Fibroblast of mammary gland (primary cell): ENCODE measurements around the gene GNAQ.

ENCODE experiments used
- DNase-seq: peaks from one replicate; pipeline ENCODE4 v3.0.0-alpha.2; 2010; ENCODE audit warnings: low read depth
- H3K4me3 ChIP-seq: 2 replicates; pipeline ENCODE4 v1.5.1; 2011; ENCODE audit warnings: low read depth, mild to moderate bottlenecking, low read length, moderate library complexity; ENCODE audit not compliant: control insufficient read depth
- TF ChIP-seq, protein P1 (sequence below): conservative IDR thresholded peaks from 2 replicates; pipeline ENCODE4 v1.5.1; 2011; ENCODE audit warnings: low read depth, low read length, inconsistent platforms; ENCODE audit not compliant: control insufficient read depth, insufficient read depth

Gene GNAQ

GRCh38 chr9:77832639-77833038 is 199.0 kb downstream of the GNAQ start:
- TF ChIP-seq, protein P1, sequence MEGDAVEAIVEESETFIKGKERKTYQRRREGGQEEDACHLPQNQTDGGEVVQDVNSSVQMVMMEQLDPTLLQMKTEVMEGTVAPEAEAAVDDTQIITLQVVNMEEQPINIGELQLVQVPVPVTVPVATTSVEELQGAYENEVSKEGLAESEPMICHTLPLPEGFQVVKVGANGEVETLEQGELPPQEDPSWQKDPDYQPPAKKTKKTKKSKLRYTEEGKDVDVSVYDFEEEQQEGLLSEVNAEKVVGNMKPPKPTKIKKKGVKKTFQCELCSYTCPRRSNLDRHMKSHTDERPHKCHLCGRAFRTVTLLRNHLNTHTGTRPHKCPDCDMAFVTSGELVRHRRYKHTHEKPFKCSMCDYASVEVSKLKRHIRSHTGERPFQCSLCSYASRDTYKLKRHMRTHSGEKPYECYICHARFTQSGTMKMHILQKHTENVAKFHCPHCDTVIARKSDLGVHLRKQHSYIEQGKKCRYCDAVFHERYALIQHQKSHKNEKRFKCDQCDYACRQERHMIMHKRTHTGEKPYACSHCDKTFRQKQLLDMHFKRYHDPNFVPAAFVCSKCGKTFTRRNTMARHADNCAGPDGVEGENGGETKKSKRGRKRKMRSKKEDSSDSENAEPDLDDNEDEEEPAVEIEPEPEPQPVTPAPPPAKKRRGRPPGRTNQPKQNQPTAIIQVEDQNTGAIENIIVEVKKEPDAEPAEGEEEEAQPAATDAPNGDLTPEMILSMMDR, result no peak
- no peak for DNase-seq

DNA sequence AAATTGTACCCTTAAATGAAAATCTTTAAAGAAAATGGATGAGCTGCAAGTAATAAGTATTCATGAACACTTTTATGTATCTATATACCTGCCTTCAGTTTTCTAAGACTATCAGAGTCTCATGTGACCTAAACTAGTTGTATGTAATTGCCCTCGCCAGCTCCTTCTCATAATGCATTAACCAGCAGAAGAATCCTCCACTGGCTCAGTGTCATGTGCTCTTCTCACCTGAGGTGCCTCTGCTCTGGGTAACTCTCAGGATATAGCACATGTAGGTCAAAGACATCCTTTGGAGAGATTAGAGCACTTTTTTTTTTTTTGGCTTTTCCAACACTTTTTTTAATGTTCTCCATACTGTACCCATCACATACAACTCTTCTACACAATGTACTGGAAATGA is 199.8 kb downstream of the GNAQ start:
- no peak overlapping the region for H3K4me3 ChIP-seq
- DNase-seq, result no peak
- TF ChIP-seq, protein P1, result no peak

More at GRCh38 chr9:77832639-77833038, 199.0 kb downstream of the GNAQ start:
- H3K4me3 ChIP-seq, result no peak overlapping the region

DNA sequence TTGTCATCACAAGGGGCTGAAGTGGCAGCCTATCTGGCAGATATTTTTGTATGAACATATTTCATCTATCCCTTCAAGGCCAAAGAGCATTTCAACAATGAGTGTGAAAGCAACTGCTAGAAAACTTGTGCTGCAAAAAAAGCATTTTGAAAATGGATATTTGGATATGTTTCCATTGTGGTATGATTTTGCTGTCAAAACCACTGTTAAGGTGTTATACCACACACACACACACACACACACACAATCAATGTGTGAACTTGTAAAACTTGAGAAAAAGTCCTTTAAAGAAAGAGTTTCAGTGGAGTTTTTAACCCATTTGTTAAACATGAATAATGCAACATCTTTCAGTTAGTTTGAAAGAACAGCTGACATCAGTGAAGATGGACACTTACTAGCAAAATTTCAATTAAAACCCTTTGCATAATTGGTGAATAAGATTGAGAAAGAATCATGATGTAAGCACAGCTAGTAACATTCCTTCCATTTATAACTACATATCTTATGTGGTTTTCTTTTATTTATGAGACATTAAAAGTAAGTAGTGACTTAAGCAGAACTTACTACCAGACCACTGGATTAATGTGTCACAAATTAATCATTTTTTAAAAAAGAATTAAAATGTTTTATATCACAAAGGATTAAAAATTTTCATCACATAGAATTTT is 200.9 kb downstream of the GNAQ start:
- no peak overlapping the region for H3K4me3 ChIP-seq
- peak; percentile 33 for DNase-seq
- TF ChIP-seq, protein P1, result no peak

DNA sequence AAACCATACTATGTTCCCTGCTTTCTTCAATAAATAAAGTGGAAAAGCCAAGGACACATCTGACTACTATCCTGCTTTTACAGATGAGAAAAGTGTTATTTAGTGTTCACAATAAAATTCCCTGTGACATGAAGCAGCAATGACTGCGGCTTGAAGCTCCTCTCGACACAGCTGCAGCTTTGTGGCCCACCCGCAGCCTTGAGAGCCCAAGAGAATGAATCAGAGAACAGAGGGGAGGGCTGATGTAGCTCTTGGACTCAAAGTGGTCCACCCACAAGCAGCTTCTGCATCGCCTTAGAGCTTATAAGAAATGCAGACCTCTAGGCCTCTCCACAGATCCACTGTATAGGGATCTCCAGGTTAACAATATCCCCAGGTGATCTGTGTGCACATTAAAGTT is 202.2 kb downstream of the GNAQ start:
- peak; percentile 54 for DNase-seq
- H3K4me3 ChIP-seq, result no peak overlapping the region
- TF ChIP-seq, protein P1, result no peak

DNA sequence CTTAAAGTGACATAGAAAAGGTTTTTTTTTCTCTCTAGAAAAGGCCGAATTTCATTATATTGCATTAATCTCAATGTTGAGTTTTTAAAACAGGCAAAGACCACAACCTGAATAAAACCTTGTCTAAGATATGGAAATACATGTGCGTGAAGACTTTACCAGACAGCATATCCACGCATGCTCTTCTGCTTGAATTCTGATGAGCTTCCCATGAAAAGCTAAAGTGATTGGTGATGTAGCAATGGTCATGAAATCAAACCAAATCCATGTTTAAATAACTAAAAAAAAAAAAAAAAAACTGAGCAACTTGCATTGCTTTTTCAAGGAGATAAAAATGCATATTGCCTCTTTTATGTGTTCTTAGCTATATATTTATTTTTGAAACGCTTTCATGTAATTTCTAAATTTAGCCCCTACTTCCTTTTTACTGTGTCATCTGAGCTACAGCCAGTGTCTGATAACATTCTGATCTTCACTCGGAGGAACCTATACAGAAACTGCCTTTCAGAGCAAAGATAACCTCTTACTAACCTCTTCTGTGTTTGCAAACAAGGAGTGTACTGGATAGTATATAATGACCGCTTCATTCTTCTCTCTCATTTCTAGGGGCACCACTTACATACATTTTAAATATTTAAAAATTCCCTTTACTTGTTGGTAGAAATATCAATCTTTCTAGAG is 204.4 kb downstream of the GNAQ start:
- no peak overlapping the region for H3K4me3 ChIP-seq
- TF ChIP-seq, protein P1, result no peak
- DNase-seq, result no peak

GRCh38 chr9:77826621-77827020 is 205.0 kb downstream of the GNAQ start:
- no peak for DNase-seq
- H3K4me3 ChIP-seq, result no peak overlapping the region
- TF ChIP-seq, protein P1, result no peak

GRCh38 chr9:77826116-77826515 is 205.5 kb downstream of the GNAQ start:
- TF ChIP-seq, protein P1, result no peak
- DNase-seq, result no peak
- no peak overlapping the region for H3K4me3 ChIP-seq
